GM12878 (cell line): ENCODE results near the gene RNF41. TPM values are rescaled to one million over a fixed set of nuclear protein-coding genes. Genes with fewer than 3 reads are reported as not detected.

Source experiments
- ATAC-seq: fragments of 200-7000 bp; cut with Tn5 transposase; 3 replicates; pipeline ENCODE4 v1.9.1; 2020; ENCODE audit warnings: mild to moderate bottlenecking, moderate library complexity
- BruUV-seq: library from RNA; stranded (reverse); fragments of 400-500 nt; replicated peaks from 2 replicates; lab custom pipeline; 2021; lab: Mats Ljungman, UMichigan
- CTCF ChIA-PET: fragments of 300-600 bp; sonication (Branson Sonifier 250); formaldehyde crosslinking; extraction: SDS; loops from one replicate; lab custom pipeline; 2021; ENCODE audit warnings: inconsistent platforms; lab: Yijun Ruan, JAX
- POLR2A ChIA-PET: fragments of 350-600 bp; formaldehyde crosslinking; extraction: SDS; loops from one replicate; lab custom pipeline; 2021; ENCODE audit warnings: inconsistent platforms; lab: Charles Lee
- RAD21 ChIA-PET: fragments of 300-600 bp; sonication (Branson Sonifier 250); formaldehyde crosslinking; loops from one replicate; lab custom pipeline; 2023; ENCODE audit warnings: antibody characterized with exemption; ENCODE audit not compliant: unreplicated experiment; lab: Charles Lee
- SMC1A ChIA-PET: fragments of 300-600 bp; sonication (Branson Sonifier 250); formaldehyde crosslinking; loops from one replicate; lab custom pipeline; 2023; ENCODE audit not compliant: unreplicated experiment, uncharacterized antibody; lab: Charles Lee
- DNase-seq: peaks from one replicate; pipeline ENCODE4 v3.0.0-alpha.2; 2011; ENCODE audit warnings: low read depth, low spot score
- FAIRE-seq: peaks from 3 replicates; lab custom pipeline; 2011; peaks lifted over from hg19 to GRCh38; lab: Jason Lieb, UNC
- H2AFZ ChIP-seq: 2 replicates; pipeline ENCODE4 v1.6.0; 2011; ENCODE audit warnings: low read depth, low read length, control low read depth; ENCODE audit not compliant: control insufficient read depth
- H3K27ac ChIP-seq: 2 replicates; pipeline ENCODE4 v1.5.1; 2011; ENCODE audit warnings: control low read depth; ENCODE audit not compliant: control insufficient read depth, insufficient read depth
- H3K27me3 ChIP-seq, 2 experiments: replicated peaks in 1 of 2; 2 replicates each; pipeline versions ENCODE4 v1.6.0 to v1.6.1; 2011; ENCODE audit warnings: low read length in 1 of 2; ENCODE audit not compliant: control insufficient read depth in 2 of 2, insufficient read depth in 2 of 2
- H3K36me3 ChIP-seq, 2 experiments: 2 replicates each; pipeline ENCODE4 v1.5.1; 2011; ENCODE audit warnings: low read length in 1 of 2; ENCODE audit not compliant: control insufficient read depth in 2 of 2, insufficient read depth in 2 of 2
- H3K4me1 ChIP-seq: 2 replicates; pipeline ENCODE4 v1.6.1; 2011; ENCODE audit warnings: mild to moderate bottlenecking, low read length, moderate library complexity, mixed read lengths; ENCODE audit not compliant: control insufficient read depth, insufficient read depth
- H3K4me2 ChIP-seq: 2 replicates; pipeline ENCODE4 v1.6.0; 2011; ENCODE audit warnings: control low read depth; ENCODE audit not compliant: control insufficient read depth, insufficient read depth
- H3K4me3 ChIP-seq: fragments of 200-600 bp; sonication (generic); 2 replicates; pipeline ENCODE4 v1.5.1; 2016
- H3K79me2 ChIP-seq: 2 replicates; pipeline ENCODE4 v1.6.0; 2011; ENCODE audit warnings: low read length; ENCODE audit not compliant: control insufficient read depth, insufficient read depth
- H3K9ac ChIP-seq: 2 replicates; pipeline ENCODE4 v1.8.0; 2011; ENCODE audit warnings: low read length, control low read depth, mixed read lengths; ENCODE audit not compliant: control insufficient read depth, insufficient read depth
- H3K9me3 ChIP-seq: replicated peaks from 3 replicates; pipeline ENCODE4 v1.5.1; 2011; ENCODE audit warnings: mild to moderate bottlenecking, low read length; ENCODE audit not compliant: control insufficient read depth, insufficient read depth
- H4K20me1 ChIP-seq: 2 replicates; pipeline ENCODE4 v1.6.0; 2011; ENCODE audit not compliant: control insufficient read depth, insufficient read depth
- BRCA1 ChIP-seq: IDR thresholded peaks from 2 replicates; pipeline ENCODE4 v1.6.1; 2011; ENCODE audit warnings: low read depth, low read length, improper control_type of control experiment
- CREB1 ChIP-seq: IDR thresholded peaks from 2 replicates; pipeline ENCODE4 v1.6.1; 2012; ENCODE audit warnings: low read depth, mild to moderate bottlenecking, inconsistent platforms
- E4F1 ChIP-seq: fragments of 450-650 bp; IDR thresholded peaks from 2 replicates; pipeline ENCODE4 v1.6.1; 2018; ENCODE audit warnings: borderline replicate concordance, mild to moderate bottlenecking; ENCODE audit not compliant: partially characterized antibody
- LARP7 ChIP-seq: fragments of 450-650 bp; IDR thresholded peaks from 2 replicates; pipeline ENCODE4 v1.6.1; 2017; ENCODE audit warnings: mild to moderate bottlenecking
- NKRF ChIP-seq: fragments of 450-650 bp; conservative IDR thresholded peaks from 2 replicates; pipeline ENCODE4 v1.6.1; 2017; ENCODE audit warnings: mild to moderate bottlenecking, moderate library complexity
- PKNOX1 ChIP-seq: fragments of 450-650 bp; IDR thresholded peaks from 2 replicates; pipeline ENCODE4 v1.6.1; 2016; ENCODE audit warnings: mild to moderate bottlenecking
- PRDM15 ChIP-seq: fragments of 450-650 bp; formaldehyde crosslinking; IDR thresholded peaks from 2 replicates; pipeline ENCODE4 v1.4.0; 2020; ENCODE audit warnings: mild to moderate bottlenecking, moderate library complexity
- RAD21 ChIP-seq: IDR thresholded peaks from 2 replicates; pipeline ENCODE4 v1.6.1; 2011; ENCODE audit warnings: mild to moderate bottlenecking, low read depth, low read length, moderate library complexity; ENCODE audit not compliant: insufficient read depth
- RELB ChIP-seq: fragments of 450-650 bp; IDR thresholded peaks from 2 replicates; pipeline ENCODE4 v1.6.1; 2017; ENCODE audit warnings: low read depth, mild to moderate bottlenecking, moderate library complexity
- ZNF274 ChIP-seq: IDR thresholded peaks from one replicate; pipeline ENCODE4 v1.8.0; 2011; ENCODE audit not compliant: insufficient read length, insufficient read depth
- WGBS: methylation state at CpG from one replicate; pipeline ENCODE4 v1.1.6; 2016; ENCODE audit warnings: low lambda C conversion rate; ENCODE audit not compliant: insufficient replicate concordance, insufficient coverage; ENCODE audit errors: missing lambda C conversion rate; 5-methylcytosine and 5-hydroxymethylcytosine counted together
- in situ Hi-C: fragments of 300-500 bp; cut with MboI; formaldehyde crosslinking; loops from 9 replicates; pipeline ENCODE4 v1.14.3; 2018; ENCODE audit warnings: mixed read lengths
- intact Hi-C: fragments of 100-400 bp; cut with micrococcal nuclease; formaldehyde crosslinking; loops from one replicate; pipeline ENCODE4 v1.14.2; 2022; ENCODE audit not compliant: unreplicated experiment
- polyA plus RNA-seq, 11 experiments: library from polyadenylated mRNA; depleted of rRNA in 4 of 11; unstranded in 6 of 11; stranded (reverse) in 5 of 11; fragments of >200 nt; fragmentation: Nextera tagmentation in 4 of 11; fragmentation: Illumina TruSeq in 1 of 11; extraction: Ambion mirVana in 4 of 11; extraction: Trizol in 1 of 11; gene quantifications; 1 replicate in 1 of 11; 2 replicates in 10 of 11; pipeline versions ENCODE4 v1.2.1 to v1.2.3, GENCODE V29; 2011 to 2016; ENCODE audit warnings: inconsistent platforms in 2 of 11, missing spikeins in 2 of 11, low read depth in 1 of 11
- total RNA-seq, 4 experiments: library from RNA; depleted of rRNA in 3 of 4; stranded (reverse); fragments of >200 nt in 3 of 4; fragmentation: Illumina TruSeq in 1 of 4; extraction: Trizol in 1 of 4; gene quantifications; 2 replicates each; pipeline versions ENCODE4 v1.2.1 to v1.2.3, GENCODE V29; 2013 to 2021

Gene RNF41
- total and polyA plus RNA-seq, 10 of the 15 experiments (the other 5 are each of a cell fraction or from before 2014, with no cell fraction given): 11.1 to 47.8 (median 30.6) TPM

GRCh38 chr12:56224102-56224701 lies 2.5 kb upstream of the RNF41 start, which contains the start of gene NABP2:
Gene NABP2, plus strand, starts transcription at chr12:56224342. Its CDS starts 515 bp downstream, at chr12:56224857.
- WGBS: 1% methylated on average over 41 of the region's 41 CpGs
- no TSS peak for BruUV-seq
- Histone ChIP-seq H3K36me3 (peaks cover 0 to 2% of the 10 kb centered on the region in 2 experiments; a peak in 1 of 4 replicates), H3K9ac (peak within 1 kb of the TSS; percentile 97), H3K27ac (peak within 1 kb of the TSS; percentile 65), H3K79me2 (peaks cover 30% of the 10 kb centered on the region), H3K4me3 (peak within 1 kb of the TSS; percentile 97), H3K9me3 (no peaks in the 10 kb centered on the region; the same call in 2 of the 3 replicates), H3K4me2 (peak within 1 kb of the TSS; percentile 97), H3K27me3 (no peaks in the 10 kb centered on the region), H2AFZ (peak within 1 kb of the TSS; percentile 96), H3K4me1 (0 out of 2 replicates have a peak, but pooled peaks cover 3% of the 10 kb centered on the region), H4K20me1 (no peaks in the 10 kb centered on the region)
- CTCF ChIA-PET: interaction anchor here (1.0 to 4.2 kb wide), 4 partner anchors 17 to 106 kb away, joined by 3 to 107 read pairs (median 61); partner anchors contain the start of genes SMARCC2 and ZC3H10
- intact Hi-C loops (loop anchor here (1.0 to 2.0 kb wide), 4 partner anchors 17 to 105 kb away; no protein-coding TSS in a partner anchor), in situ Hi-C loops (no loop called here)
- RAD21 ChIA-PET: interaction anchor here (0.7 kb wide), 1 partner anchor 18 kb away, joined by 3 read pairs; no protein-coding TSS in a partner anchor
- POLR2A ChIA-PET: interaction anchor here (3.9 to 4.0 kb wide), 2 partner anchors 33 to 106 kb away, joined by 41 to 68 read pairs; partner anchors contain the start of genes RPL41, SMARCC2 and ZC3H10
- ATAC-seq (peak; percentile 90), FAIRE-seq (peak; percentile 97), DNase-seq (peak; percentile 89)
- SMC1A ChIA-PET: interaction anchor here (3.1 kb wide), 1 partner anchor 30 kb away, joined by 9 read pairs; no protein-coding TSS in a partner anchor
- TF ChIP-seq RELB (peak; percentile 92), PKNOX1 (no peak), NKRF (no peak), BRCA1 (no peak), CREB1 (peak; percentile 73), ZNF274 (no peak), RAD21 (peak; percentile 49; the same call in 1 of the 2 replicates), LARP7 (no peak), E4F1 (peak; percentile 84), PRDM15 (no peak)
